GM19035 (cell line): ENCODE results near the gene CBX8.

Source experiments
- ATAC-seq: cut with Tn5 transposase; IDR thresholded peaks from one replicate; pipeline ENCODE4 v1.9.1; 2021; ENCODE audit not compliant: unreplicated experiment

The CBX8 gene

DNA sequence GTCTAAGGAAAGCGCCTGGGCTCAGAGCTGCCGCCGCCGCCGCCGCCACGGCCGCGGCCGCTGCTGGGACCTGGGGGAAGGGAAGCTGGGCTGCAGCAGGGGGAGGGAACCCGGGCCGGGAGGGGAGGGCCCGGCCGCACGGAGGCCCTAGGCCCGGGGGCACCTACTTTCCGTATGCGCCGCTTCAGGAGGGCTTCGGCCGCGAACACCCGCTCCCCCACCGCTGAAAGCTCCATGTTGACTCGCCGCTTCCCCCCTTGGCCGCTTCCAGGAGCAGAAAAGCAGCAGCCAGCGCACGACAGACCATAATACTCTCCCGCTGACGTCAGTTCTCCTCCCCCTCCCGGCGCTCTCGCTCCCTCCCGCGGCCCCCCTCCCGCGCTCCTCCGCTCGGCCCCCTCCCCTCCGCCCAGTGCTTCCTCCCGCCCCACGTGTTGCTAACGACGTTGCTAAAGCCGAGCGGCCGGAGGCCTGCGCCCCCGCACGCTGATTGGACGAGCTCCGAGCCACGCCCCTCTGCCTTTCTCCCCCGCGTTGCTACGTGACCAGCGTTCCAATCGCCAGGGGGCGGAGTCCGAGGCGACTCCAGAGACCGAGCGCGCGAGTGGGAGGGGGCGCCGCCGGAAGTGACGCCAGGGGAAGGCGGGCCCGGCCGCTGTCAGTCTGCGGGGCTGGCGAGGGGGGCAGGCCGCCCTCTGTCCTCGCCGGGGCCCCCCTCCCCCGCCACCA, at the start of gene CBX8:
Gene CBX8, minus strand, starts transcription at position 315 of the 729 bp plus-strand sequence. Its CDS starts 79 bp downstream, at position 236.
- peak; percentile 82 for ATAC-seq

DNA sequence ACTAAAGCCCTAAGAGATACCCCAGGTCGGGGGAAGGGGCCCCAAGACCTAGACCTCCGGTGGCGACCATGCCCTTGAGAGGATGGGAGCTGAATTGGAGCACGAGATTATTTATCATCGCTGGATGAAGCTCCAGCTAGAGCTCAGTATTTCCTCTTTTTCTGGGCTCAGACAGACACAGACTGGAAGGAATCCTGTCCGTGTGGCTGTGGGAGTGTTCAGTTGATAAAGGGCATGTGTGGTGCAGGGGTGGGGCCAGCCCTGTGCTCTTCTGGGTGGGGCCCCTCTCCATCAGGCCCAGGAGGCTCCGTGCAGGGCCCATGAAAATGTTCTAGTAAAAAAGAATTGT, 48.7 kb upstream of the CBX8 start:
- no peak for ATAC-seq

GRCh38 chr17:79844869-79845600, 48.2 kb upstream of the CBX8 start:
- ATAC-seq, result no peak

DNA sequence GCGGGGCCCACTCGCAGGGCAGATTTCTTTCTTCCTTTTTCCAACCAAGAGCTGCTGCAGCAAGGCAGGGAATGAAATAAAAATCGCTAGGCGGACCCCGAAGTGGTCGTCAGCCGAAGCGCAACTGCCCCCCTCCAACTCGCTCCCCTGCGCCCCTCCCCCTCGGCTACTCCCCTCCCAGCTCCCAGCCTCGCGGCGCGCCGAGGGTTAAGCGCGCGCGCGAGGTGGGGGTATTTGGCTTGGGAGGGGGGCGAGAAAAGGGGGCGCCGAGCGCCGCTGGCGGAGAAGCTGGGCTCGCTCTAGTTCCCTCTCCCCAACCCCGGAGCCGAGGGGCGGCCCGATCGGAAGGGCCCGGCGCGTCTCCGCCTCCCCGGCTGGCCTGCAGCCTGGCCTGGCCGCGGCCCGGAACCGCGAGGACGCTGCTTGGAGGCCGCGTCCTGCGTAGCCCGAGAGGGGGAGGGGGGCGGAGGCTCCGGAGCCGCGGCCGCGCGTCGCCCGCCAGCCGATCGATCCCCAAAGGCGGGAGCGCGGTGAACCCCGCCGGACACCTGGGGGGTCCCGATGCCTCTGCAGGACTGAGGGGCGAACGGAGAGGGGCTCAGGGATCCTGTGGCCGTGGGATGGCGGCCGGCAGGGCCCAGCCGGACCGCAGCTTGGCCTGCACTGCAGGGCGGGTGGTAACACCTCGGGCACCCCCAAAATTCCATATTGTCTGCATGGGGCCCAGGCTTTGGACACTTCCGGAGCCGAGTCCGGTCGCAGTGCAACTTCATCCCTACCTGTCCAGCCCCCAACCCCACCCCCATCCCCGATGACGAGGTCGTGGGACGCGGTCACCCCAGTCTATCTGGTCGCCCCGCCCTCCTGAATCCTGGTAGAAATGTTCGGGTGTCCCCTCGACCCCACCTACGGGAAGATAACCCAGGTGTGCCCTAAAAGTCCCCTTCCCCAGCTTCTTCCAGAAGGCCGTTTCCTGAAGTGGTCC, 47.2 kb upstream of the CBX8 start:
- ATAC-seq, result no peak

DNA sequence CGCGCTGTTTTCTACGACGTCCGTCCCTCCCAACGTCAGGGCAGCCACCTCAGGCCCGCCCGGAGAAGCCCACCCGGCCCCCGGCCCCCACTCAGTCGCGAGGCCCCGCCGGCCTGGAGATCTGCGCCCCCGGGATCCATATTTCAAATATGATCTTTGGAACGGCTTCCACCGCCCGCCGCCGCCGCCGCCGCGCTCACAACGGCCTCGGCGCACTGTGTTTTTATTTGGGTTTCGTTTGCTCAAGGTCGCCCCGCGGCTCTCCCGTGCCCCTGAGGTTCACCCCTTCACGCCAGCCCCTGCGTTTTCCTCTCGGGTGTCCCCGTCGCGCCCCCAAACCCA, 46.6 kb upstream of the CBX8 start:
- ATAC-seq, result no peak

DNA sequence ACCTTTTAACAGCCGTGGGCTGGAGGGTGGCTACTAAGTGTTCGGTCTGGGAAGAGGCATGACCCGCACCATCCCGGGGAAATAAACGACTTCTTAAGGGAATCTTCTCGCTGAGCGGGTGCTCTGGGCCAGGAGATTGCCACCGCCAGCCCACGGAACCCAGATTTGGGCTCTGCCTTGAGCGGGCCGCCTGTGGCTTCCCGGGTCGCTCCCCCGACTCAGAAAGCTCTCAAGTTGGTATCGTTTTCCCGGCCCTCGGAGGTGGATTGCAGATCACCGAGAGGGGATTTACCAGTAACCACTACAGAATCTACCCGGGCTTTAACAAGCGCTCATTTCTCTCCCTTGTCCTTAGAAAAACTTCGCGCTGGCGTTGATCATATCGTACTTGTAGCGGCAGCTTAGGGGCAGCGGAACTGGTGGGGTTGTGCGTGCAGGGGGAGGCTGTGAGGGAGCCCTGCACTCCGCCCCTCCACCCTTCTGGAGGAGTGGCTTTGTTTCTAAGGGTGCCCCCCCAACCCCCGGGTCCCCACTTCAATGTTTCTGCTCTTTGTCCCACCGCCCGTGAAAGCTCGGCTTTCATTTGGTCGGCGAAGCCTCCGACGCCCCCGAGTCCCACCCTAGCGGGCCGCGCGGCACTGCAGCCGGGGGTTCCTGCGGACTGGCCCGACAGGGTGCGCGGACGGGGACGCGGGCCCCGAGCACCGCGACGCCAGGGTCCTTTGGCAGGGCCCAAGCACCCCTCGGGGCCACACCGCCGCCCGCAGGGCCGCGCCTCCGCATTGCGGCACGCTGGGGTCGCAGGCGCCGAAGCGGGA, 46.0 kb upstream of the CBX8 start:
- no peak for ATAC-seq

GRCh38 chr17:79842136-79842655, 45.3 kb upstream of the CBX8 start:
- no peak for ATAC-seq

DNA sequence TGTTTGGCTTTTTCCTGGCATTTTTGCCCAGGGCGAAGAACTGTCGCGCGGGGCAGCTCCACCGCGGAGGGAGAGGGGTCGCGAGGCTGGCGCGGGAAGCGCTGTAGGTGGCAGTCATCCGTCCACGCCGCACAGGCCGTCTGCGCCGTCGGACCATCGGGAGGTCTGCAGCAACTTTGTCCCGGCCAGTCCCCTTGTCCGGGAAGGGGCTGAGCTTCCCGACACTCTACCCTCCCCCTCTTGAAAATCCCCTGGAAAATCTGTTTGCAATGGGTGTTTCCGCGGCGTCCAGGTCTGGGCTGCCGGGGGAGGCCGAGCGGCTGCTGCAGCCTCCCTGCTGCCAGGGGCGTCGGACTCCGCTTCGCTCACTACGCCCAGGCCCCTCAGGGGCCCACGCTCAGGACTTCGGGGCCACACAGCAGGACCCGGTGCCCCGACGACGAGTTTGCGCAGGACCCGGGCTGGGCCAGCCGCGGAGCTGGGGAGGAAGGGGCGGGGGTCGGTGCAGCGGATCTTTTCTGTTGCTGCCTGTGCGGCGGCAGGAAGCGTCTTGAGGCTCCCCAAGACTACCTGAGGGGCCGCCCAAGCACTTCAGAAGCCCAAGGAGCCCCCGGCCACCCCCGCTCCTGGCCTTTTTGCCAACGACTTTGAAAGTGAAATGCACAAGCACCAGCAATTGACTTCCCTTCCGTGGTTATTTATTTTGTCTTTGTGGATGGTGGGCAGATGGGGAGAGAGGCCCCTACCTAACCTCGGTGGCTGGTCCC, 44.7 kb upstream of the CBX8 start:
- ATAC-seq, result no peak

DNA sequence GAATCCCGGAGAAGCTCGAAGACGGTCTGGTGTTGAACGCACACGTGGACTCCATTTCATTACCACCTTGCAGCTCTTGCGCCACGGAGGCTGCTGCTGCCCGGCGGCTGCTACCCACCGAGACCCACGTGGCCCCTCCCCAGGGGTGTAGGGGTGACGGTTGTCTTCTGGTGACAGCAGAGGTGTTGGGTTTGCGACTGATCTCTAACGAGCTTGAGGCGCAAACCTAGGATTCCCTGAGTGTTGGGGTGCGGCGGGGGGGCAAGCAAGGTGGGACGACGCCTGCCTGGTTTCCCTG, 44.1 kb upstream of the CBX8 start:
- no peak for ATAC-seq

GRCh38 chr17:79840269-79840988, 43.6 kb upstream of the CBX8 start:
- no peak for ATAC-seq

DNA sequence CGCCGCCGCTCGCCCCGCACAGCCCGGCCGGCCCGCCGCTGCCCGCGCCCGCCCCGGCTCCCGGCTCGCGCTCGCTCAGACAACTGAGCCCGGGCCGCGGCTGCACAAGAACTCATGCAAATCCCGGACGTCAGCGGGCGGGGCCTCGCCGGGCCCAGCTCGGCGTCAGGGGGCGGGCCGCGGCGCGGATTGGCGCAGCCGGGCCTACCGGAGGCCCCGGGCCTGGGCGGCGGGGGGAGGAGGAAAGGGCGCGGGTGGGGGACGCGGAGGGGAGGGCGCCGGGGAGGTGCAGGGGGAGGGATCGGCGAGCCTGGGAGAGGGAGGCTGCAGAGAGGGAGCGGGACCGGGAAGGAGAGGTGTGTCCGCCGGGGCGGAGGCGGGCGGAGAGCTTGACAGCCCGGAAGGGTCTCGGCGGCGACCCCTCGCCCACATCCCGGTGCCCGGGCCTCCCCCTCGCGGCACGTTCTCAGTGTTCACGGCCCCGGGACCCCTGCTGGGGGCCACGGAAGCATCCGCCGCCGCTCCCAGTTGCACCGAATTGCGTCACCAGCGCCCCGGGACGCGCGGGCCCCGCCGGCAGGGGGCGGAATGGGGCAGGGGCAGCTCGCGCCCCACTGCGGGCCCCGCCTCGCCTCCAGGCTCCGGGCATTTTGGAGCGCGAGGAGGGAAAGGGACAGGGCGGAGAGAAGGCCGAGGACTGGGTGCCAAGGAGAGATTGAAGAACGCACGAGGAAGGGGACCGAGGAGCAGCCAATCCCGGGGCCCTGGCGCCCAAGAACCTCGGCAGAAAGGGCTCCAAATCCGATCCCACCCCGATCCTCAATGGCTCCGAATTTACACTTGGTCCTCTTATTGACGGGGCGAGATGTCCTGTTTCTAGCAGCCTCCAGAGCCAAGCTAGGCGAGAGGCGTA, 42.7 kb upstream of the CBX8 start, which contains the start of gene CBX4:
Gene CBX4, minus strand, starts transcription at position 85 of the 913 bp plus-strand sequence. CDS start 189 bp downstream, outside the sequence.
- ATAC-seq, result peak; percentile 68

DNA sequence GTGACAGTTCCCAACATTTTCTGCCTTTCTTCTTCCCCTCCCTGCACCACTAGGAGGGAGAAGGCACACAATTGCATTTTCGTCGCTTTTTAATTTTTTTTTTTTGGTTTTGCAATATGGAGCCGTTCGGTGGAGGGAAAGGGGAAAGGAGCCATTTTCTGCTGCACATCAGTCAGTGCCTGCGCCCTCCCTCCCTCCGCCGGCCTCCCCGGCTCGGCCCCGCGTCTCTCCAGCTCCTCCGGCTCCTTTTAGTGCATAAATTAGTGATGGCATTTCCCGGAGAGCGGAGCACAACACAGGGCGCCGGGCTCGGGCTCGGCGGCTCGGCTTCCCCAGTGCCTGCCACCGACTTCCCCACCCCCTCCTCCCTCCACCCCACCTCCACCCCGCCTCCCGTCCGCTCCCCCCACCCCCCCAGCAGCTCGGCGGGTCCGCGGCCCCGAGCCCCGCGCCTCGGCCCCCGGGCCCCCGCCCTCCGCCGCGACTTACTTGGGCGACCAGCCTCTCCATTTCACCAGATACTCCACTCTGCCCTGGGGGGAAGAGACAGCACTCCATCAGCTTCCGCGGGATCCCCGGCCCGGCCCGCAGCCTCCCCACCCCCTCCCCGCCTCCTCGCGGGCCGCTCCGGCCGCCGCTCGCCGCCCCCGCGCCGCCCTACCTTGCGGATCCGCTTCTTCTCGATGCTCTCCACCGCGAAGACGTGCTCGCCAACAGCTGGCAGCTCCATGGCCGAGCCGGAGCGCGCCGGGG, 41.8 kb upstream of the CBX8 start:
- peak; percentile 23 for ATAC-seq

GRCh38 chr17:79837888-79838521, 41.1 kb upstream of the CBX8 start:
- no peak for ATAC-seq

DNA sequence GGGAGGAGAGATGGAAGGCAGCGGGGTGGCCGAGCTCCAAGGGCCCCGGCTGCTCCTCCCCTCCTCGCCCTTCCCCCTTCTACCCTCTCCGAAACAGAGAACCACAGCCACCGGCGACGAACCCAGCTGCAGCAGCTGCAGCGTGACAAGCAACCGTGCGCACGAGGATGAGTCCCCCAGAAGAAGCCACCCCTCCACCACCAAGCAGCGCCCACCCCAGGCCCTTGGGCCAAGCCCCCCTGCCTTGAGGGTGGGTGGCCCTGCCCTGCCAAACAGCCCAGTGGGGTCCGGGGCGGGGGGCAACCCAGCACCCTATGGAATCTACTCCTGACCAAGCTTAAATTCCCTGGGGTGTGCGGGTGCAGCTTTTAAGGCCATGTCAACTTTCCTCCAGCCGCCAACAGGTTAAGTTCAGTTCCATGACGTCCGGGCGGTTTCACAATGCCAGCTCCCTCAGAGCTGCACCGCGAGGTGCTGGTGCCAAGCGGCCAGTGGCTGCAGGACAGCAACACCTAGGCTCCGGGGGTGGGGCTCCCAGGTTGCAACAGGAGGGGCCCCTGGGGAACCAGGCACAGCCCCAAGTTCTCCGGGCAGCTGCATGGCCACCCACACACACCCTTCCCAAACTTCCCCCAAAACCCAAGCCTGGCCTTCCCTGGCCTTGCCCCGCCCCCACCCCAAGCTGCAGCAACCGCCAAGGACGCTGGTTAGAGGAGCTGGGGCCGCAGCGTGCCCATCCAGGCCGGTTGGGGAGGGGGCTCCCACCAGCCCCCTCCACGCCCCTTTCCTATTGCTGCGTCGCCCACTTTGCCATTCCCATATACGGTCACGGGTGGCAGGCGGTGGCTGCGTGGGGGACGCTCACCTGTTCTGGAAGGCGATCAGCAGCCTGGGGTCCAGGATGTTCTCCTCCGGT, 40.4 kb upstream of the CBX8 start:
- ATAC-seq, result no peak

- ATAC-seq, result no peak
Observed at GRCh38 chr17:79836510-79836971, 39.7 kb upstream of the CBX8 start.
